GM10266 (cell line): Measurements from ENCODE around the gene FAM156B.
"Not testable (repeated sequence)": the region's sequence is repeated elsewhere in the genome, so short reads cannot be mapped to it uniquely, and the experiment has no call there.

Experiments used
- DNase-seq: peaks from one replicate; pipeline ENCODE4 v3.0.0; 2012; ENCODE audit errors: extremely low spot score
- CTCF ChIP-seq: IDR thresholded peaks from 2 replicates; pipeline ENCODE4 v1.5.1; 2012; ENCODE audit warnings: mild to moderate bottlenecking, low read depth; ENCODE audit not compliant: control insufficient read depth, insufficient read depth; ENCODE audit errors: missing control alignments

The FAM156B gene

GRCh38 chrX:52896438-52896837, 692 bp upstream of the FAM156B start:
- not testable (repeated sequence) for DNase-seq

DNA sequence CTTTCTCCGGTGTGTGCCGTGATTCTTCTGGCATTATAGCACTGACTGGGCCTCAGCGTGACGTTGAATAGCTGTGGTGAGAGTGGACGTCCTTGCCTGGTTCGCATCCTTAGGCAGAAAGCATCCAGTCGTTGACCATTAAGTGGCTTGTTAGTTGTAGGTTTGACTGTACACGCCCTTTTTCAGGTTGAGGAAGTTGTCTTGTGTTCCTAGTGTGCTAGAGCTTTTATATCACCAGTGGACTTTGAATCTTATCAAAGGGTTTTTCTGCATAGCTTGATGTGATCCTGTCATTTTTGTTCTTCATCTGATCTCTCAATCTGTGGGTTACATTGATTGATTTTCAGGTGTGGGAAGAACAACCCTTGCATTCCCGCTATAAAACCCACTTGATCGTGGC, 8.4 kb downstream of the FAM156B start:
- not testable (repeated sequence) for DNase-seq

- DNase-seq = not testable (repeated sequence)
Measured at GRCh38 chrX:52906072-52906471, 8.9 kb downstream of the FAM156B start.

GRCh38 chrX:52907137-52907536, 10.0 kb downstream of the FAM156B start:
- DNase-seq = not testable (repeated sequence)

GRCh38 chrX:52907900-52908299, 10.8 kb downstream of the FAM156B start:
- not testable (repeated sequence) for DNase-seq

GRCh38 chrX:52909313-52909969, 12.3 kb downstream of the FAM156B start:
- not testable (repeated sequence) for DNase-seq

- not testable (repeated sequence) for DNase-seq
Measured at GRCh38 chrX:52913681-52914080, 16.6 kb downstream of the FAM156B start.

DNA sequence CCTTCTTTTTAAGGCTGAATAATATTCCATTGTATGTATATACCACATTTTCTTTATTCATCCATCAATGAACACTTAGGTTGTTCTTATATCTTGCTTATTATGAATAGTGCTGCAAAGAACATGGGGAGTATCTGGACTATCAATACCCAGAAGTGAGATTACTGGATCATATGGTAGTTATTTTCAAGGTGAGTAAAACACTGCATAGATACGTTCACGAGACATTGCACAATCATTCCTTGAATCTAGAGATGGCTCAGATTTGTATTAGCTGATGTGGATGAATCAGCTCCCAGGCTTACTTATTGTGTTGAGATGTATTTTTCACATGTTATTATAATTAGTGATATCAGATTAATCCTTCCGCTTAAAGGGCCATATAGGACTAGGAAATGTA, 17.6 kb downstream of the FAM156B start:
- DNase-seq = not testable (repeated sequence)

GRCh38 chrX:52923781-52924241, 26.7 kb downstream of the FAM156B start:
- TF ChIP-seq CTCF = no peak
- DNase-seq = no peak

DNA sequence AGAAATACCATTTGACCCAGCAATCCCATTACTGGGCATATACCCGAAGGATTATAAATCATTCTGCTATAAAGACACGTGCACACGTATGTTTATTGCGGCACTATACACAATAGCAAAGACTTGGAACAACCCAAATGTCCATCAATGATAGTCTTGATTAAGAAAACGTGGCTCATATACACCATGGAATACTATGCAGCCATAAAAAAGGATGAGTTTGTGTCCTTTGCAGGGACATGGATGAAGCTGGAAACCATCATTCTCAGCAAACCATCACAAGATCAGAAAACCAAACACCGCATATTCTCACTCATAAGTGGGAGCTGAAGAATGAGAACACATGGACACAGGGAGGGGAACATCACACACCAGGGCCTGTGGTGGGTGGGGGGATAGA, 33.1 kb downstream of the FAM156B start:
- DNase-seq = not testable (repeated sequence)

- no peak for TF ChIP-seq CTCF
Measured at GRCh38 chrX:52933213-52933612, 36.1 kb downstream of the FAM156B start.

GRCh38 chrX:52933976-52934703, 37.0 kb downstream of the FAM156B start:
- peak; percentile 22 for DNase-seq
- no peak for TF ChIP-seq CTCF

More at GRCh38 chrX:52933213-52933612, 36.1 kb downstream of the FAM156B start:
- no peak for DNase-seq
